Thyroid gland (tissue), 4 donors: ENCODE results near the gene SRSF5. TPM values are rescaled to one million over a fixed set of nuclear protein-coding genes. Genes with fewer than 3 reads are reported as not detected.

Experiments used
- DNase-seq, 2 donors: peaks; one replicate each; pipeline ENCODE4 v3.0.0-alpha.2; 2019
- H3K27ac ChIP-seq, 3 donors: fragments of 200-600 bp; sonication (generic); 1 replicate in 2 of 3; 2 replicates in 1 of 3; pipeline ENCODE4 v1.5.1; 2016 to 2019; ENCODE audit warnings: mild to moderate bottlenecking in 1 of 3, moderate library complexity in 1 of 3
- H3K27me3 ChIP-seq: fragments of 200-600 bp; sonication (generic); one replicate; pipeline ENCODE4 v1.5.1; 2019
- H3K36me3 ChIP-seq, 2 donors: fragments of 200-600 bp; sonication (generic); one replicate each; pipeline ENCODE4 v1.5.1; 2016 to 2019
- H3K4me1 ChIP-seq, 2 donors: fragments of 200-600 bp; sonication (generic); one replicate each; pipeline ENCODE4 v1.5.1; 2017 to 2019
- H3K4me3 ChIP-seq, 3 donors: fragments of 200-600 bp; sonication (generic); replicated peaks in 1 of 3; 1 replicate in 2 of 3; 2 replicates in 1 of 3; pipeline ENCODE4 v1.5.1; 2016; ENCODE audit warnings: mild to moderate bottlenecking in 1 of 3
- H3K9me3 ChIP-seq: fragments of 200-600 bp; sonication (generic); one replicate; pipeline ENCODE4 v1.5.1; 2017
- CTCF ChIP-seq, 6 experiments: fragments of 200-600 bp in 3 of 6; fragments of 450-650 bp in 3 of 6; sonication (generic) in 3 of 6; IDR thresholded peaks; one replicate each; pipeline ENCODE4 v1.5.1; 2016 to 2019; ENCODE audit warnings: antibody characterized with exemption in 6 of 6, mild to moderate bottlenecking in 2 of 6, inconsistent platforms in 1 of 6, moderate library complexity in 1 of 6
- POLR2A ChIP-seq, 2 donors: fragments of 450-650 bp; IDR thresholded peaks; one replicate each; pipeline ENCODE4 v1.6.1; 2017; ENCODE audit warnings: antibody characterized with exemption in 2 of 2, mild to moderate bottlenecking in 2 of 2, moderate library complexity in 1 of 2
- whole genome bisulfite sequencing, 2 donors: methylation state at CpG; one replicate each; pipeline ENCODE4 v1.1.5; 2017; 5-methylcytosine and 5-hydroxymethylcytosine counted together
- intact Hi-C: fragments of 100-400 bp; cut with DNase I; formaldehyde crosslinking; loops from one replicate; pipeline ENCODE4 v1.15.1; 2023
- total RNA-seq, 4 donors: library from RNA; depleted of rRNA; stranded (reverse); fragments of >200 nt; gene quantifications; one replicate each; pipeline ENCODE4 v1.2.3, GENCODE V29; 2016

SRSF5 gene
- total RNA-seq, 4 donors from 2014 or later: 326 to 969 (median 539) TPM

DNA sequence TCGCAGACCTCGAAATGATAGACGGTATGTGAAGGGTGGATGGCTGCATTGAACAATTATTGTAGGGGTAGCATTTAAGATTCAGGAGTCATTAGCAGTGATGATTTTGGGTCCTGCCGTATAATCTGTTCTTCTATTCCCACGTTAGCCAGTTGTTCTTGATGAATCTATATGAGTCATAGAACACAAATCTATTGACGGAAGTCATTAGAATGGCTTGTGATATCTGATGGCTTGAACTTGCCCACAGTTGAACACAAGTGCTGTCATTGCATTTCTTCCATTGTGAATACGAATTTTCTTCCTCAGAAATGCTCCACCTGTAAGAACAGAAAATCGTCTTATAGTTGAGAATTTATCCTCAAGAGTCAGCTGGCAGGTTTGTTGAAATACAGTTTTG lies 1.9 kb downstream of the SRSF5 start:
- 88 to 90% methylated on average over 8 of the region's 8 CpGs for WGBS, 2 donors
- Histone ChIP-seq H3K9me3 (no peaks in the 10 kb centered on the region), H3K27me3 (no peaks in the 10 kb centered on the region), H3K4me1 (peaks cover 15 to 33% of the 10 kb centered on the region in 2 donors), H3K36me3 (peaks cover 54 to 58% of the 10 kb centered on the region in 2 donors), H3K27ac (no peak overlapping the region), H3K4me3 (peak overlapping the region in 1 of 3 donors; percentile 98)
- no peak for DNase-seq
- TF ChIP-seq POLR2A (IDR thresholded peaks at IDR 0.05): no peak
- intact Hi-C loops: loop anchor here (10.0 kb wide), 1 partner anchor 374 kb away; the partner anchor contains the start of genes ERH and SLC39A9

DNA sequence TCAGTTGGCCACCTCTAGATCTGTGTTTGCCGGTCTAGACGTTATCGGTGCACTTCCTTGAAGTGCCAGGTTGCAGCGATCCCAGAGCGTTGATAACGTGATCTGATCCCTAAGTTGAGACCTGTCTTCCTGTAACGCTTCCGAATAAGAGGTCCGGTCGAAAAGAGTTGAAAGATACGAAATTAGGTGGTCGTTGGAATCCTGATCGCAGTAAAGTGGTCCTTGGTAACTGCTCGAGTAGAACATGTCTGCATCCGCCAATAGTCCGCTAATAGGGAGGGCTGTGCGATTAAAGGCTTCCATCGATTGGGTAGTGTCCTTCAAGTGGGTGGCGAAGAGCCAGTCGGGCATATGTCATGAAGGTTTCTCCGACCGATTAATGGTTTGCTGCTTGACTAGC lies 2.7 kb downstream of the SRSF5 start:
- TF ChIP-seq CTCF (IDR thresholded peaks at IDR 0.05): no peak
- no peak for TF ChIP-seq POLR2A (IDR thresholded peaks at IDR 0.05)
- DNase-seq: peak in 1 of 2 donors; percentile 3
- Histone ChIP-seq H3K9me3 (no peaks in the 10 kb centered on the region), H3K4me3 (no peak overlapping the region), H3K36me3 (peaks cover 60% of the 10 kb centered on the region in 2 donors), H3K27me3 (no peaks in the 10 kb centered on the region), H3K27ac (no peak overlapping the region), H3K4me1 (peaks cover 15 to 33% of the 10 kb centered on the region in 2 donors)
- WGBS, 2 donors: 90 to 94% methylated on average over 22 of the region's 22 CpGs
- intact Hi-C loops: loop anchor here (10.0 kb wide), 1 partner anchor 375 kb away; the partner anchor contains the start of genes ERH and SLC39A9

DNA sequence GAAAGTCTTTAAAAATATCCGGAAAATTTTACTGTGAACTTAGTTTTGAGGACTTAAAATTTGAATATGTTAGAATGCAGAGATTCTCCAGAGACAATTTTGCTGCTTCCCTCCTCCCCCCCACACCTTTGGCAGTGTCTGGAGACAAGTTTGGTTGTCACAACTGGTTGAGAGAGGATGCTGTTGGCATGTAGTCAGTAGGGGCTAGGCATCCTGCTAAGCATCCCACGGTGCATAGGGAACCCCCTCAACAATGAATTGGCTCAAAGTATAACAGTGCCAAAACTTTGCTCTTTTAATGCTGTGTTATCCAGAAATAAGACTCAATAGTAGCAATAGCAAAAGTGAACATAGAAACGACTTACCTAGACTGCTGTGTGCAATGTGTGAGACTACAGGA lies 3.6 kb downstream of the SRSF5 start:
- intact Hi-C loops: no loop called here
- H3K27ac ChIP-seq: no peak overlapping the region
- no peaks in the 10 kb centered on the region for H3K9me3 ChIP-seq
- peaks cover 15 to 33% of the 10 kb centered on the region in 2 donors for H3K4me1 ChIP-seq
- WGBS, 2 donors: 85 to 86% methylated on average over 3 of the region's 3 CpGs
- H3K4me3 ChIP-seq: no peak overlapping the region
- TF ChIP-seq CTCF (IDR thresholded peaks at IDR 0.05) (no peak), POLR2A (IDR thresholded peaks at IDR 0.05) (no peak)
- no peaks in the 10 kb centered on the region for H3K27me3 ChIP-seq
- H3K36me3 ChIP-seq: peaks cover 60 to 61% of the 10 kb centered on the region in 2 donors
- DNase-seq: no peak

GRCh38 chr14:69771136-69771535 lies 4.2 kb downstream of the SRSF5 start:
- H3K36me3 ChIP-seq: peaks cover 60 to 65% of the 10 kb centered on the region in 2 donors
- no peaks in the 10 kb centered on the region for H3K27me3 ChIP-seq
- WGBS, 2 donors: 95% methylated on average over 16 of the region's 16 CpGs
- DNase-seq: no peak
- no peak overlapping the region for H3K4me3 ChIP-seq
- H3K27ac ChIP-seq: no peak overlapping the region
- intact Hi-C loops: no loop called here
- peaks cover 15 to 33% of the 10 kb centered on the region in 2 donors for H3K4me1 ChIP-seq
- no peaks in the 10 kb centered on the region for H3K9me3 ChIP-seq
- TF ChIP-seq CTCF (IDR thresholded peaks at IDR 0.05): no peak
- no peak for TF ChIP-seq POLR2A (IDR thresholded peaks at IDR 0.05)

DNA sequence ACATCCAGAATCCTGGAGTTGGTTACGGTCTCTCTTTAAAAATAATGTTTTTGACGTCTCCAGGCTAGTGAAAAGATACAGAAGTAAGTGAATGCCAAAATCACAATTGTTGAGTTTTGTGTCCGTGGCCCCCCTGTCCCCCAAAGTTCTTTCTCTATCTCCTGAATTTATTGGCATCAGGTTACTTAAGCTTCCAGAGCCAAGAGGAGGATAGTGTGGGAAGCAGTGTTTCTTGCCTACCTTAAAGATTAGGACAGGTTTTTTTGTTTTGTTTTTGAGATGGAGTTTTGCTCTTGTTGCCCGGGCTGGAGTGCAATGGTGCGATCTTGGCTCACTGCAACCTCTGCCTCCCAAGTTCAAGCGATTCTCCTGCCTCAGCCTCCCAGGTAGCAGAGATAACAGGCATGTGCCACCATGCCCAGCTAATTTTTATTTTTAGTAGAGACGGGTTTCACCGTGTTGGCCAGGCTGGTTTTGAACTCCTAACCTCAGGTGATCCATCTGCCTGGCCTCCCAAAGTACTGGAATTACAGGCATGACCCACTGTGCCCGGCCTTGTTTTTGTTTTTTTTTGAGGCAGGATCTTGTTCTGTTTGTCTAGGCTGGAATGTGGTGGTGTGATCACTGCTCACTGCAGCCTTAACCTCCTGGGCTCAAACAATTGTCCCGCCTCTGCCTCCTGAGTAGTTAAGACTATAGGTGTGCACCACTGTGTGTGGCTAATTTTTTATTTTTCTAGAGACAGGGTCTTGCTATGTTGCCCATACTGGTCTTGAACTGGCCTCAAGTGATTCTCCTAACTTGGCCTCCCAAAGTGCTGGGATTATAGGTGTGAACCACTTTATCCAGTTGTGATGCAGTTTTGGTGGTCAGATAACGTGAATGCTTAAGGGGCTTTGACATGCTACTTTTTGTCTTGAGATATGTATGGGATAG lies 5.4 kb downstream of the SRSF5 start:
- H3K4me1 ChIP-seq: peaks cover 15 to 33% of the 10 kb centered on the region in 2 donors
- peaks cover 64 to 73% of the 10 kb centered on the region in 2 donors for H3K36me3 ChIP-seq
- no peaks in the 10 kb centered on the region for H3K9me3 ChIP-seq
- intact Hi-C loops: no loop called here
- no peak for TF ChIP-seq CTCF (IDR thresholded peaks at IDR 0.05)
- no peak for TF ChIP-seq POLR2A (IDR thresholded peaks at IDR 0.05)
- 90% methylated on average over 11 of the region's 11 CpGs for WGBS, 2 donors
- H3K27me3 ChIP-seq: no peaks in the 10 kb centered on the region
- no peak overlapping the region for H3K27ac ChIP-seq
- no peak overlapping the region for H3K4me3 ChIP-seq
- no peak for DNase-seq
